HepG2 (cell line): ENCODE measurements around the gene NPPA. TPM values are rescaled to one million over a fixed set of nuclear protein-coding genes. Genes with fewer than 3 reads are reported as not detected.

Experiments used
- CAMTA2 ChIP-seq: sonication (generic); formaldehyde crosslinking; IDR thresholded peaks from 2 replicates; pipeline ENCODE4 v1.4.0; 2020; ENCODE audit warnings: mild to moderate bottlenecking, missing genetic modification reagents, borderline replicate concordance
- DMAP1 ChIP-seq: IDR thresholded peaks from 2 replicates; pipeline ENCODE4 v1.6.1; 2016
- GABPB1 ChIP-seq: IDR thresholded peaks from 2 replicates; pipeline ENCODE4 v1.6.1; 2016; ENCODE audit warnings: mild to moderate bottlenecking, missing genetic modification reagents, moderate library complexity, missing compliant biosample characterization
- NRL ChIP-seq: sonication (generic); formaldehyde crosslinking; IDR thresholded peaks from 2 replicates; pipeline ENCODE4 v1.5.0; 2020; ENCODE audit warnings: missing genetic modification reagents, mild to moderate bottlenecking, moderate library complexity, borderline replicate concordance
- PHF20 ChIP-seq: sonication (generic); formaldehyde crosslinking; IDR thresholded peaks from 2 replicates; pipeline ENCODE4 v1.5.0; 2020; ENCODE audit warnings: mild to moderate bottlenecking, missing genetic modification reagents
- POLR2AphosphoS5 ChIP-seq: IDR thresholded peaks from 2 replicates; pipeline ENCODE4 v1.6.1; 2012; ENCODE audit warnings: low read depth, low read length
- RAD21 ChIP-seq: fragments of 450-650 bp; formaldehyde crosslinking; IDR thresholded peaks from 2 replicates; pipeline ENCODE4 v1.5.0; 2020; ENCODE audit warnings: mild to moderate bottlenecking
- SP2 ChIP-seq: sonication (generic); formaldehyde crosslinking; IDR thresholded peaks from 2 replicates; pipeline ENCODE4 v1.5.1; 2020; ENCODE audit warnings: mild to moderate bottlenecking, missing genetic modification reagents
- ZNF121 ChIP-seq: sonication (generic); formaldehyde crosslinking; IDR thresholded peaks from 2 replicates; pipeline ENCODE4 v1.5.0; 2020; ENCODE audit warnings: mild to moderate bottlenecking, missing genetic modification reagents
- ZNF44 ChIP-seq: sonication (generic); formaldehyde crosslinking; IDR thresholded peaks from 2 replicates; pipeline ENCODE4 v1.5.1; 2020; ENCODE audit warnings: mild to moderate bottlenecking, missing genetic modification reagents
- ZNF577 ChIP-seq: sonication (generic); formaldehyde crosslinking; IDR thresholded peaks from 2 replicates; pipeline ENCODE4 v1.4.0; 2020; ENCODE audit warnings: mild to moderate bottlenecking, low read depth, missing genetic modification reagents, borderline replicate concordance
- polyA plus RNA-seq, 8 experiments: library from polyadenylated mRNA; depleted of rRNA in 3 of 8; stranded (reverse) in 7 of 8; unstranded in 1 of 8; fragments of >200 nt; fragmentation: Illumina TruSeq in 4 of 8; extraction: Trizol in 4 of 8; gene quantifications; 2 replicates each; pipeline versions ENCODE4 v1.2.1 to v1.2.3, GENCODE V29; 2011 to 2016; ENCODE audit warnings: low read depth in 4 of 8, missing spikeins in 1 of 8, mixed read lengths in 1 of 8; ENCODE audit not compliant: insufficient read depth in 1 of 8
- total RNA-seq, 5 experiments: library from RNA; depleted of rRNA; stranded (reverse); fragments of >200 nt; fragmentation: Illumina TruSeq; extraction: Trizol; gene quantifications; 2 replicates each; pipeline ENCODE4 v1.2.3, GENCODE V29; 2016; ENCODE audit warnings: low read depth in 1 of 5
- TF ChIP-seq, protein P1 (sequence below): IDR thresholded peaks from 2 replicates; pipeline ENCODE4 v1.6.1; 2016; ENCODE audit warnings: missing biosample characterization, missing genetic modification reagents, low read depth
- TF ChIP-seq, protein P2 (sequence below): sonication (generic); formaldehyde crosslinking; IDR thresholded peaks from 2 replicates; pipeline ENCODE4 v1.4.0; 2020; ENCODE audit warnings: low read depth, mild to moderate bottlenecking, missing genetic modification reagents
- TF ChIP-seq, protein P3 (sequence below): sonication (generic); formaldehyde crosslinking; IDR thresholded peaks from 2 replicates; pipeline ENCODE4 v1.4.0; 2020; ENCODE audit warnings: mild to moderate bottlenecking, missing genetic modification reagents
- TF ChIP-seq, protein P4 (sequence below): sonication (generic); formaldehyde crosslinking; IDR thresholded peaks from 2 replicates; pipeline ENCODE4 v1.4.0; 2020; ENCODE audit warnings: missing genetic modification reagents, borderline replicate concordance
- TF ChIP-seq, protein P5 (sequence below): IDR thresholded peaks from 2 replicates; pipeline ENCODE4 v1.6.1; 2018; ENCODE audit warnings: missing genetic modification reagents
- TF ChIP-seq, protein P6 (sequence below): sonication (generic); formaldehyde crosslinking; IDR thresholded peaks from 2 replicates; pipeline ENCODE4 v1.4.0; 2020; ENCODE audit warnings: missing genetic modification reagents

NPPA gene
- total and polyA plus RNA-seq, 2 of the 13 experiments (the other 11 are each of a cell fraction or from before 2014, with no cell fraction given): not detected

DNA sequence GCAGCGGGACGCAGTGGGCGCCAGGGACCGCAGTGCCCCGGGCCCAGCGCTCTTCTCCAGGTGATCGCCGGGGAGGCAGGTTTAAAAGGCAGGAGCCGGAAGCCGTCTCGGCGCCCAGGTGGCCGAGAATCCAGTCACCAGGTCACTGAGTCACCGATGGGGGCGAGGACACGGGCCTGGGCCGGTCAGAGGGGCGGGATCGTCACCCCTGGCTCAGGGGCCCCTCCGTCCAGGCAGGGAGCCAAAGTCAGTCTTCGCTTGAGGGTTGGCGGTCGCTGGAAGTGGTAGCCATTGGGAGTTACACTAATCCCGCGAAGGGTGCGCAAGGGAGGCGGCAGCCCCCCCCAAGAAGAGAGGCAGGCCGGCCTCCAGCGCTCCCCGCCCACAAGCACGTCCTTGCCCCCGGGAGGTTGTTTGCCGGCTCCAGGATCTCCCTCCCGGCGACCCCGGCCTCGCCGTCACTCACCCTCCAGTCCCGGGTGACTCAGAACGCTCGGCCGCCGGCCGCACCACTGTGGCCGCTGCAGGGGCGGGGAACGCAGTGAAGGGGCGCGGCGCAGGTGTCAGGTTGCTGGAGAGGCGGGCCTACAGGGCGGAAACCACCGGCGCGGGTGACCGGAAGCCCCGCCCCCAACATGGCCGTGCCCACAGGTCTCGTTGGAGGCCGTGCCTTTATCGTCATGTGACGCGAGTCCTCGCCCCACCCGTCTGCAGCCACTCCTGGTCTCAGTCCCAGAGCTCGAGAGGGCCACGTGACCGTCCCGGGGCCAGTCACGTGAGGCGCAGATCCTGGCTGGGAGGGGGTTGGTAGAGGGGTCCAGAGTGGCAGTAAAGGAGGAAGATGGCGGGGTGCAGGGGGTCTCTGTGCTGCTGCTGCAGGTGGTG is 41.9 kb downstream of the NPPA start, which contains the start of the genes CLCN6 and MTHFR (continued):
- TF ChIP-seq PHF20 (CRISPR knock-in tag): peak; percentile 87
- peak; percentile 96 for TF ChIP-seq GABPB1 (CRISPR knock-in tag)
- no peak for TF ChIP-seq ZNF577 (CRISPR knock-in tag)
- TF ChIP-seq, protein P1, sequence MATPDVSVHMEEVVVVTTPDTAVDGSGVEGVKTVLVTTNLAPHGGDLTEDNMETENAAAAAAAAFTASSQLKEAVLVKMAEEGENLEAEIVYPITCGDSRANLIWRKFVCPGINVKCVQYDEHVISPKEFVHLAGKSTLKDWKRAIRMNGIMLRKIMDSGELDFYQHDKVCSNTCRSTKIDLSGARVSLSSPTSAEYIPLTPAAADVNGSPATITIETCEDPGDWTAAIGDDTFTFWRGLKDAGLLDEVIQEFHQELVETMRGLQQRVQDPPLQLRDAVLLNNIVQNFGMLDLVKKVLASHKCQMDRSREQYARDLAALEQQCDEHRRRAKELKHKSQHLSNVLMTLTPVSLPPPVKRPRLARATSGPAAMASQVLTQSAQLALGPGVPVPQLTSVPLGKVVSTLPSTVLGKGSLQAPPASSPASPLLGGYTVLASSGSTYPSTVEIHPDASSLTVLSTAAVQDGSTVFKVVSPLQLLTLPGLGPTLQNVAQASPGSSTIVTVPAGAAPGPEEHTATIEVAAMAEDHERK (CRISPR knock-in tag): peak; percentile 49; the same call in 1 of the 2 replicates
- TF ChIP-seq, protein P2, sequence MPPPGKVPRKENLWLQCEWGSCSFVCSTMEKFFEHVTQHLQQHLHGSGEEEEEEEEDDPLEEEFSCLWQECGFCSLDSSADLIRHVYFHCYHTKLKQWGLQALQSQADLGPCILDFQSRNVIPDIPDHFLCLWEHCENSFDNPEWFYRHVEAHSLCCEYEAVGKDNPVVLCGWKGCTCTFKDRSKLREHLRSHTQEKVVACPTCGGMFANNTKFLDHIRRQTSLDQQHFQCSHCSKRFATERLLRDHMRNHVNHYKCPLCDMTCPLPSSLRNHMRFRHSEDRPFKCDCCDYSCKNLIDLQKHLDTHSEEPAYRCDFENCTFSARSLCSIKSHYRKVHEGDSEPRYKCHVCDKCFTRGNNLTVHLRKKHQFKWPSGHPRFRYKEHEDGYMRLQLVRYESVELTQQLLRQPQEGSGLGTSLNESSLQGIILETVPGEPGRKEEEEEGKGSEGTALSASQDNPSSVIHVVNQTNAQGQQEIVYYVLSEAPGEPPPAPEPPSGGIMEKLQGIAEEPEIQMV: peak; percentile 47; the same call in 1 of the 2 replicates
- peak; percentile 76; the same call in 1 of the 2 replicates for TF ChIP-seq DMAP1
- TF ChIP-seq, protein P3, sequence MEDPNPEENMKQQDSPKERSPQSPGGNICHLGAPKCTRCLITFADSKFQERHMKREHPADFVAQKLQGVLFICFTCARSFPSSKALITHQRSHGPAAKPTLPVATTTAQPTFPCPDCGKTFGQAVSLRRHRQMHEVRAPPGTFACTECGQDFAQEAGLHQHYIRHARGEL (CRISPR knock-in tag): no peak
- no peak for TF ChIP-seq ZNF44 (CRISPR knock-in tag)
- no peak; the same call in 1 of the 2 replicates for TF ChIP-seq CAMTA2 (CRISPR knock-in tag)
- TF ChIP-seq, protein P4, sequence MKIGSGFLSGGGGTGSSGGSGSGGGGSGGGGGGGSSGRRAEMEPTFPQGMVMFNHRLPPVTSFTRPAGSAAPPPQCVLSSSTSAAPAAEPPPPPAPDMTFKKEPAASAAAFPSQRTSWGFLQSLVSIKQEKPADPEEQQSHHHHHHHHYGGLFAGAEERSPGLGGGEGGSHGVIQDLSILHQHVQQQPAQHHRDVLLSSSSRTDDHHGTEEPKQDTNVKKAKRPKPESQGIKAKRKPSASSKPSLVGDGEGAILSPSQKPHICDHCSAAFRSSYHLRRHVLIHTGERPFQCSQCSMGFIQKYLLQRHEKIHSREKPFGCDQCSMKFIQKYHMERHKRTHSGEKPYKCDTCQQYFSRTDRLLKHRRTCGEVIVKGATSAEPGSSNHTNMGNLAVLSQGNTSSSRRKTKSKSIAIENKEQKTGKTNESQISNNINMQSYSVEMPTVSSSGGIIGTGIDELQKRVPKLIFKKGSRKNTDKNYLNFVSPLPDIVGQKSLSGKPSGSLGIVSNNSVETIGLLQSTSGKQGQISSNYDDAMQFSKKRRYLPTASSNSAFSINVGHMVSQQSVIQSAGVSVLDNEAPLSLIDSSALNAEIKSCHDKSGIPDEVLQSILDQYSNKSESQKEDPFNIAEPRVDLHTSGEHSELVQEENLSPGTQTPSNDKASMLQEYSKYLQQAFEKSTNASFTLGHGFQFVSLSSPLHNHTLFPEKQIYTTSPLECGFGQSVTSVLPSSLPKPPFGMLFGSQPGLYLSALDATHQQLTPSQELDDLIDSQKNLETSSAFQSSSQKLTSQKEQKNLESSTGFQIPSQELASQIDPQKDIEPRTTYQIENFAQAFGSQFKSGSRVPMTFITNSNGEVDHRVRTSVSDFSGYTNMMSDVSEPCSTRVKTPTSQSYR: peak; percentile 93
- TF ChIP-seq RAD21 (CRISPR knock-in tag): peak; percentile 55; the same call in 1 of the 2 replicates
- TF ChIP-seq POLR2AphosphoS5: peak; percentile 64
- TF ChIP-seq, protein P5, sequence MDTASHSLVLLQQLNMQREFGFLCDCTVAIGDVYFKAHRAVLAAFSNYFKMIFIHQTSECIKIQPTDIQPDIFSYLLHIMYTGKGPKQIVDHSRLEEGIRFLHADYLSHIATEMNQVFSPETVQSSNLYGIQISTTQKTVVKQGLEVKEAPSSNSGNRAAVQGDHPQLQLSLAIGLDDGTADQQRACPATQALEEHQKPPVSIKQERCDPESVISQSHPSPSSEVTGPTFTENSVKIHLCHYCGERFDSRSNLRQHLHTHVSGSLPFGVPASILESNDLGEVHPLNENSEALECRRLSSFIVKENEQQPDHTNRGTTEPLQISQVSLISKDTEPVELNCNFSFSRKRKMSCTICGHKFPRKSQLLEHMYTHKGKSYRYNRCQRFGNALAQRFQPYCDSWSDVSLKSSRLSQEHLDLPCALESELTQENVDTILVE (CRISPR knock-in tag): peak; percentile 91; the same call in 1 of the 2 replicates
- TF ChIP-seq, protein P6, sequence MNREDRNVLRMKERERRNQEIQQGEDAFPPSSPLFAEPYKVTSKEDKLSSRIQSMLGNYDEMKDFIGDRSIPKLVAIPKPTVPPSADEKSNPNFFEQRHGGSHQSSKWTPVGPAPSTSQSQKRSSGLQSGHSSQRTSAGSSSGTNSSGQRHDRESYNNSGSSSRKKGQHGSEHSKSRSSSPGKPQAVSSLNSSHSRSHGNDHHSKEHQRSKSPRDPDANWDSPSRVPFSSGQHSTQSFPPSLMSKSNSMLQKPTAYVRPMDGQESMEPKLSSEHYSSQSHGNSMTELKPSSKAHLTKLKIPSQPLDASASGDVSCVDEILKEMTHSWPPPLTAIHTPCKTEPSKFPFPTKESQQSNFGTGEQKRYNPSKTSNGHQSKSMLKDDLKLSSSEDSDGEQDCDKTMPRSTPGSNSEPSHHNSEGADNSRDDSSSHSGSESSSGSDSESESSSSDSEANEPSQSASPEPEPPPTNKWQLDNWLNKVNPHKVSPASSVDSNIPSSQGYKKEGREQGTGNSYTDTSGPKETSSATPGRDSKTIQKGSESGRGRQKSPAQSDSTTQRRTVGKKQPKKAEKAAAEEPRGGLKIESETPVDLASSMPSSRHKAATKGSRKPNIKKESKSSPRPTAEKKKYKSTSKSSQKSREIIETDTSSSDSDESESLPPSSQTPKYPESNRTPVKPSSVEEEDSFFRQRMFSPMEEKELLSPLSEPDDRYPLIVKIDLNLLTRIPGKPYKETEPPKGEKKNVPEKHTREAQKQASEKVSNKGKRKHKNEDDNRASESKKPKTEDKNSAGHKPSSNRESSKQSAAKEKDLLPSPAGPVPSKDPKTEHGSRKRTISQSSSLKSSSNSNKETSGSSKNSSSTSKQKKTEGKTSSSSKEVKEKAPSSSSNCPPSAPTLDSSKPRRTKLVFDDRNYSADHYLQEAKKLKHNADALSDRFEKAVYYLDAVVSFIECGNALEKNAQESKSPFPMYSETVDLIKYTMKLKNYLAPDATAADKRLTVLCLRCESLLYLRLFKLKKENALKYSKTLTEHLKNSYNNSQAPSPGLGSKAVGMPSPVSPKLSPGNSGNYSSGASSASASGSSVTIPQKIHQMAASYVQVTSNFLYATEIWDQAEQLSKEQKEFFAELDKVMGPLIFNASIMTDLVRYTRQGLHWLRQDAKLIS (CRISPR knock-in tag): no peak
- TF ChIP-seq SP2: peak; percentile 89
- peak; percentile 87 for TF ChIP-seq NRL (CRISPR knock-in tag)
- 0 out of 2 replicates have a peak, but pooled peaks have one; percentile 25 for TF ChIP-seq ZNF121 (CRISPR knock-in tag)
